ENCODE measurements around the gene GATA5. TPM values are rescaled to one million over a fixed set of nuclear protein-coding genes. Genes with fewer than 3 reads are reported as not detected.

Gene GATA5
- polyA plus RNA-seq, 1 of the 3 experiments (the other 2 are of a cell fraction) = not detected

DNA sequence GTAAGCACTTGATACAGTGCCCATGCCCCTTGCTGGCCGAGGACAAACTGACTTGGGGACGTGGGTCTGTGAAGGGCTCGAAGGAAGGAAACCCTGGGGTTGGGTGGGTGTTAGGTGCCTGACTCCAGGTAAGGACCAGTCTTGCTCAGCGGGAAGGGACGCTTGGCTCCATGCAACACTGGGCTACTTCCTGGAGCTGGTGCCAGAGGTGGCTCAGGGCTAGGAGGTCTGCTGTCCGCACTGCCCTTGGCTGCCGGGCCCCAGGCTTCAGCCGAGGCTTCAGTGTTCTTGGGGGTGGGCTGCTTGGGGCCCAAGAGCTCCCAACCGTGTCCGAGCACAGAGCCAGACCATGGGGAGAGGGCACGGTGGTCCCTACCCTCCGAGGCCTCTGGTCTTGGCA, 5.3 kb downstream of the GATA5 start:
- CTCF ChIA-PET = interaction anchor here (1.1 to 2.4 kb wide), 5 partner anchors 8 to 147 kb away, joined by 3 to 8 read pairs (median 3); no protein-coding TSS in a partner anchor
- Histone ChIP-seq H3K79me2 (ENCODE audit: insufficient read depth) (no peaks in the 10 kb centered on the region), H3K27me3 (ENCODE audit: insufficient read depth) (peaks cover 24% of the 10 kb centered on the region), H4K20me1 (ENCODE audit: insufficient read depth) (no peaks in the 10 kb centered on the region), H3F3A (replicated peaks; ENCODE audit: insufficient read depth) (no peaks in the 10 kb centered on the region), H3K36me3 (replicated peaks in 1 of 2; ENCODE audit: control insufficient read depth in 1 of 2, insufficient read depth in 2 of 2, low read length in 1 of 2) (no peaks in the 10 kb centered on the region), H3K4me1 (ENCODE audit: control insufficient read depth in 1 of 2, insufficient read depth in 2 of 2, low read depth in 1 of 2, low read length in 1 of 2) (no peaks in the 10 kb centered on the region; a peak in 1 of 4 replicates), H3K9me2 (no peaks in the 10 kb centered on the region), H3K4me2 (no peak overlapping the region), H3K9me3 (no peaks in the 10 kb centered on the region), H3K4me3 (ENCODE audit: low read depth in 2 of 2, low read length in 1 of 2) (no peak overlapping the region), H3K27ac (ENCODE audit: low read depth in 2 of 2, low read length in 1 of 2) (no peak overlapping the region), H2AFZ (ENCODE audit: low read depth) (no peak overlapping the region), H3K9ac (no peak overlapping the region)
- no peak for DNase-seq
- TF ChIP-seq TAF1 (IDR thresholded peaks at IDR 0.05; ENCODE audit: borderline replicate concordance, low read depth, low read length) = no peak
- TF ChIP-seq, protein P1, sequence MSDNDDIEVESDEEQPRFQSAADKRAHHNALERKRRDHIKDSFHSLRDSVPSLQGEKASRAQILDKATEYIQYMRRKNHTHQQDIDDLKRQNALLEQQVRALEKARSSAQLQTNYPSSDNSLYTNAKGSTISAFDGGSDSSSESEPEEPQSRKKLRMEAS (IDR thresholded peaks at IDR 0.05; ENCODE audit: low read depth) = no peak
- TF ChIP-seq, protein P2, sequence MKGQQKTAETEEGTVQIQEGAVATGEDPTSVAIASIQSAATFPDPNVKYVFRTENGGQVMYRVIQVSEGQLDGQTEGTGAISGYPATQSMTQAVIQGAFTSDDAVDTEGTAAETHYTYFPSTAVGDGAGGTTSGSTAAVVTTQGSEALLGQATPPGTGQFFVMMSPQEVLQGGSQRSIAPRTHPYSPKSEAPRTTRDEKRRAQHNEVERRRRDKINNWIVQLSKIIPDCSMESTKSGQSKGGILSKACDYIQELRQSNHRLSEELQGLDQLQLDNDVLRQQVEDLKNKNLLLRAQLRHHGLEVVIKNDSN (IDR thresholded peaks at IDR 0.05; ENCODE audit: borderline replicate concordance, low read depth) = no peak
- no peak for TF ChIP-seq SMC3 (IDR thresholded peaks at IDR 0.05; ENCODE audit: low read depth, low read length)
- TF ChIP-seq, protein P3, sequence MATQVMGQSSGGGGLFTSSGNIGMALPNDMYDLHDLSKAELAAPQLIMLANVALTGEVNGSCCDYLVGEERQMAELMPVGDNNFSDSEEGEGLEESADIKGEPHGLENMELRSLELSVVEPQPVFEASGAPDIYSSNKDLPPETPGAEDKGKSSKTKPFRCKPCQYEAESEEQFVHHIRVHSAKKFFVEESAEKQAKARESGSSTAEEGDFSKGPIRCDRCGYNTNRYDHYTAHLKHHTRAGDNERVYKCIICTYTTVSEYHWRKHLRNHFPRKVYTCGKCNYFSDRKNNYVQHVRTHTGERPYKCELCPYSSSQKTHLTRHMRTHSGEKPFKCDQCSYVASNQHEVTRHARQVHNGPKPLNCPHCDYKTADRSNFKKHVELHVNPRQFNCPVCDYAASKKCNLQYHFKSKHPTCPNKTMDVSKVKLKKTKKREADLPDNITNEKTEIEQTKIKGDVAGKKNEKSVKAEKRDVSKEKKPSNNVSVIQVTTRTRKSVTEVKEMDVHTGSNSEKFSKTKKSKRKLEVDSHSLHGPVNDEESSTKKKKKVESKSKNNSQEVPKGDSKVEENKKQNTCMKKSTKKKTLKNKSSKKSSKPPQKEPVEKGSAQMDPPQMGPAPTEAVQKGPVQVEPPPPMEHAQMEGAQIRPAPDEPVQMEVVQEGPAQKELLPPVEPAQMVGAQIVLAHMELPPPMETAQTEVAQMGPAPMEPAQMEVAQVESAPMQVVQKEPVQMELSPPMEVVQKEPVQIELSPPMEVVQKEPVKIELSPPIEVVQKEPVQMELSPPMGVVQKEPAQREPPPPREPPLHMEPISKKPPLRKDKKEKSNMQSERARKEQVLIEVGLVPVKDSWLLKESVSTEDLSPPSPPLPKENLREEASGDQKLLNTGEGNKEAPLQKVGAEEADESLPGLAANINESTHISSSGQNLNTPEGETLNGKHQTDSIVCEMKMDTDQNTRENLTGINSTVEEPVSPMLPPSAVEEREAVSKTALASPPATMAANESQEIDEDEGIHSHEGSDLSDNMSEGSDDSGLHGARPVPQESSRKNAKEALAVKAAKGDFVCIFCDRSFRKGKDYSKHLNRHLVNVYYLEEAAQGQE (IDR thresholded peaks at IDR 0.05; ENCODE audit: low read depth, low read length) = no peak
- no peak for TF ChIP-seq FOXM1 (IDR thresholded peaks at IDR 0.05; ENCODE audit: low read depth)
- no peak for TF ChIP-seq ELF1 (IDR thresholded peaks at IDR 0.05)
- TF ChIP-seq POLR2AphosphoS5 (IDR thresholded peaks at IDR 0.05; ENCODE audit: low read depth, low read length) = no peak
- TF ChIP-seq CHD2 (IDR thresholded peaks at IDR 0.05; ENCODE audit: low read length, partially characterized antibody) = no peak
- WGBS (ENCODE audit: low lambda C conversion rate) = 49% methylated on average over 8 of the region's 12 CpGs
- POLR2A ChIA-PET = no interaction called here

DNA sequence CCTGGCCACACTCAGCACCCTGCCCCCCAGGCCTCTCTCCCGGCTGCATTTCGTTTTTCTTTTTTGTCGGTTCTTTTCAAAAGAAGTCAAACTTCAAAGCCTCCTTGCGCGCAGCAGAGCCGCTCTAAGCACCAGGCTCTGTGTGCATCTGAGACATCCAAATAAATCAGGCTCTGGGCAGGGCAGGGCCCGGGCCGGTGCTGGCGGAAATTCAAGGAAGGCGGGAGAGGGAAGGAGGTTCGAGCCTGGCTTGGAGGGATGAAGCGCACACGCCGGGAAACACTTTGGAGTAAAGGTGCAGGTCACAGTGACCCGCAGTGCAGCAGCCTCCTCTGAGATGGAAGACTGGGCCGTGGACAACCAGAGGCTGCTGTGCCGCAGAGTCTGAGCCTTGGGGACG, 5.8 kb downstream of the GATA5 start:
- no peaks in the 10 kb centered on the region for H3K79me2 ChIP-seq (ENCODE audit: insufficient read depth)
- CTCF ChIA-PET = interaction anchor here (1.1 to 2.4 kb wide), 2 partner anchors 60 to 147 kb away, joined by 3 to 8 read pairs; no protein-coding TSS in a partner anchor

More for the DNA sequence above, 5.8 kb downstream of the GATA5 start:
- Histone ChIP-seq H3K27me3 (ENCODE audit: insufficient read depth) (peaks cover 19% of the 10 kb centered on the region), H2AFZ (ENCODE audit: low read depth) (no peak overlapping the region), H3K9me2 (no peaks in the 10 kb centered on the region), H3K27ac (ENCODE audit: low read depth in 2 of 2, low read length in 1 of 2) (no peak overlapping the region), H3K4me3 (ENCODE audit: low read depth in 2 of 2, low read length in 1 of 2) (no peak overlapping the region), H3K4me2 (no peak overlapping the region), H3F3A (replicated peaks; ENCODE audit: insufficient read depth) (no peaks in the 10 kb centered on the region), H3K9me3 (no peaks in the 10 kb centered on the region), H3K36me3 (replicated peaks in 1 of 2; ENCODE audit: control insufficient read depth in 1 of 2, insufficient read depth in 2 of 2, low read length in 1 of 2) (no peaks in the 10 kb centered on the region), H3K9ac (no peak overlapping the region), H3K4me1 (ENCODE audit: control insufficient read depth in 1 of 2, insufficient read depth in 2 of 2, low read depth in 1 of 2, low read length in 1 of 2) (no peaks in the 10 kb centered on the region), H4K20me1 (ENCODE audit: insufficient read depth) (no peaks in the 10 kb centered on the region)
- POLR2A ChIA-PET = no interaction called here
- 58% methylated on average over 18 of the region's 18 CpGs for WGBS (ENCODE audit: low lambda C conversion rate)
- no peak for DNase-seq
- TF ChIP-seq MEF2A (IDR thresholded peaks at IDR 0.05; ENCODE audit: borderline replicate concordance, low read depth) = no peak
- TF ChIP-seq, protein P4, sequence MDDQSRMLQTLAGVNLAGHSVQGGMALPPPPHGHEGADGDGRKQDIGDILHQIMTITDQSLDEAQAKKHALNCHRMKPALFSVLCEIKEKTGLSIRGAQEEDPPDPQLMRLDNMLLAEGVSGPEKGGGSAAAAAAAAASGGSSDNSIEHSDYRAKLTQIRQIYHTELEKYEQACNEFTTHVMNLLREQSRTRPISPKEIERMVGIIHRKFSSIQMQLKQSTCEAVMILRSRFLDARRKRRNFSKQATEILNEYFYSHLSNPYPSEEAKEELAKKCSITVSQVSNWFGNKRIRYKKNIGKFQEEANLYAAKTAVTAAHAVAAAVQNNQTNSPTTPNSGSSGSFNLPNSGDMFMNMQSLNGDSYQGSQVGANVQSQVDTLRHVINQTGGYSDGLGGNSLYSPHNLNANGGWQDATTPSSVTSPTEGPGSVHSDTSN (IDR thresholded peaks at IDR 0.05) = no peak
- no peak for TF ChIP-seq FOXM1 (IDR thresholded peaks at IDR 0.05; ENCODE audit: low read depth)
- no peak for TF ChIP-seq SIN3A (IDR thresholded peaks at IDR 0.05; ENCODE audit: borderline replicate concordance, low read depth, low read length)
